Testis (tissue), 3 donors: Measurements from ENCODE around the gene HFM1. TPM values are rescaled to one million over a fixed set of nuclear protein-coding genes. Genes with fewer than 3 reads are reported as not detected.
"Not testable (repeated sequence)": the region's sequence is repeated elsewhere in the genome, so short reads cannot be mapped to it uniquely, and the experiment has no call there.

Source experiments
- DNase-seq: peaks from one replicate; pipeline ENCODE4 v3.0.0-alpha.2; 2019
- H3K27ac ChIP-seq, 2 donors: fragments of 200-600 bp; sonication (generic); one replicate each; pipeline ENCODE4 v1.5.1; 2019
- H3K27me3 ChIP-seq: fragments of 200-600 bp; sonication (generic); one replicate; pipeline ENCODE4 v1.5.1; 2019
- H3K36me3 ChIP-seq: fragments of 200-600 bp; sonication (generic); one replicate; pipeline ENCODE4 v1.5.1; 2017; ENCODE audit warnings: low read depth; ENCODE audit errors: missing control alignments
- H3K4me1 ChIP-seq: fragments of 200-600 bp; sonication (generic); one replicate; pipeline ENCODE4 v1.5.1; 2019
- H3K4me3 ChIP-seq, 2 donors: fragments of 200-600 bp; sonication (generic); one replicate each; pipeline ENCODE4 v1.5.1; 2017 to 2019
- H3K9me3 ChIP-seq: fragments of 200-600 bp; sonication (generic); one replicate; pipeline ENCODE4 v1.5.1; 2017
- CTCF ChIP-seq, 3 experiments: fragments of 450-650 bp in 2 of 3; fragments of 200-600 bp in 1 of 3; sonication (generic) in 1 of 3; IDR thresholded peaks; one replicate each; pipeline ENCODE4 v1.5.1; 2016 to 2019; ENCODE audit warnings: antibody characterized with exemption in 3 of 3, mild to moderate bottlenecking in 2 of 3, moderate library complexity in 1 of 3
- POLR2A ChIP-seq: fragments of 450-650 bp; IDR thresholded peaks from one replicate; pipeline ENCODE4 v1.6.1; 2017; ENCODE audit warnings: antibody characterized with exemption, mild to moderate bottlenecking, moderate library complexity
- WGBS, 2 donors: methylation state at CpG; one replicate each; pipeline ENCODE4 v1.1.5; 2018; 5-methylcytosine and 5-hydroxymethylcytosine counted together
- intact Hi-C: fragments of 100-400 bp; cut with DNase I; formaldehyde crosslinking; loops from one replicate; pipeline ENCODE4 v1.15.1; 2023; ENCODE audit warnings: low total_unique reads
- polyA plus RNA-seq: library from polyadenylated mRNA; stranded (reverse); fragments of 350-450 nt; fragmentation: Illumina TruSeq; extraction: RNeasy Lipid Tissue Mini Kit (QIAGEN cat#74804); gene quantifications from one replicate; pipeline ENCODE4 v1.2.3, GENCODE V29; 2014; ENCODE audit warnings: low read depth, low replicate concordance; ENCODE audit not compliant: insufficient read depth
- total RNA-seq, 2 donors: library from RNA; depleted of rRNA; stranded (reverse); fragments of >200 nt; gene quantifications; one replicate each; pipeline ENCODE4 v1.2.3, GENCODE V29; 2016

HFM1 gene
- total and polyA plus RNA-seq, 3 donors from 2014 or later, result 12.6 to 27.1 (median 20.5) TPM

GRCh38 chr1:91440847-91441246 is 36.2 kb upstream of the HFM1 start:
- no peak for DNase-seq
- no peak for TF ChIP-seq CTCF (IDR thresholded peaks at IDR 0.05)
- TF ChIP-seq POLR2A, result no peak
- Histone ChIP-seq H3K9me3 (no peaks in the 10 kb centered on the region), H3K4me3 (no peak overlapping the region), H3K4me1 (no peaks in the 10 kb centered on the region), H3K27ac (no peak overlapping the region), H3K36me3 (no peaks in the 10 kb centered on the region), H3K27me3 (no peaks in the 10 kb centered on the region)
- intact Hi-C loops, result no loop called here
- WGBS, 2 donors, result 77 to 96% methylated on average over 1 of the region's 1 CpG

- Histone ChIP-seq H3K27me3 (no peaks in the 10 kb centered on the region), H3K4me3 (no peak overlapping the region), H3K9me3 (no peaks in the 10 kb centered on the region), H3K27ac (no peak overlapping the region), H3K4me1 (no peaks in the 10 kb centered on the region), H3K36me3 (no peaks in the 10 kb centered on the region)
- TF ChIP-seq POLR2A, result no peak
- no peak for TF ChIP-seq CTCF (IDR thresholded peaks at IDR 0.05)
- intact Hi-C loops, result no loop called here
- DNase-seq, result no peak
Measured at GRCh38 chr1:91439016-91439415, 34.4 kb upstream of the HFM1 start.

DNA sequence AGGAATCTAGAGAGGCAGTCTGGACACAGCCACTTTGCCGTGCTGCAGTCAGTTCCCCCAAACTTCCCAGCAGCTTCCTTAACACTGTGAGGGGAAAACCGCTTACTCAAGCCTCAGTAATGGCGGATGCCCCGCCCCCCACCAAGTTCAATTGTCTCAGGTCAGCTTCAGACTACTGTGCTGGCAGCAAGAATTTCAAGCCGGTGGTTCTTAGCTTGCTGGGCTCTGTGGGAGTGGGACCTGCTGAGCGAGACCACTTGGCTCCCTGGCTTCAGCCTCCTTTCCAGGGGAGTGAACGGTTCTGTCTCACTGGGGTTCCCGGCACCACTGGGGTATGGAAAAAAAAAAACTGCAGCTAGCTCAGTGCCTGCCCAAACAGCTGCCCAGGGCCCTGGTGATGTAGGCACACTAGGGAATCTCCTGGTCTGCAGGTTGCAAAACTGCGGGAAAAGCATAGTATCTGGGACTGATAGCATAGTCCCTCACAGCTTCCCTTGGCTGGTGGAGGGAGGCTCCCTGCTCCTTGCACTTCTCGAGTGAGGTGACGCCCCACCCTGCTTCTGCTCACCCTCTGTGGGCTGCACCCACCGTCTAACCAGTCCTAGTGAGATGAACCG is 23.7 kb upstream of the HFM1 start:
- TF ChIP-seq CTCF (IDR thresholded peaks at IDR 0.05), result no peak
- no peak for TF ChIP-seq POLR2A
- Histone ChIP-seq H3K27ac (no peak overlapping the region), H3K4me1 (no peaks in the 10 kb centered on the region), H3K4me3 (no peak overlapping the region), H3K27me3 (no peaks in the 10 kb centered on the region), H3K36me3 (no peaks in the 10 kb centered on the region), H3K9me3 (no peaks in the 10 kb centered on the region)
- 73 to 89% methylated on average over 8 to 13 of the region's 13 CpGs for WGBS, 2 donors
- intact Hi-C loops, result no loop called here
- no peak for DNase-seq

- no peaks in the 10 kb centered on the region for H3K36me3 ChIP-seq
- intact Hi-C loops, result no loop called here
- H3K27me3 ChIP-seq, result no peaks in the 10 kb centered on the region
- H3K4me3 ChIP-seq, result no peak overlapping the region
- TF ChIP-seq CTCF (IDR thresholded peaks at IDR 0.05) (no peak), POLR2A (no peak)
- 63 to 76% methylated on average over 5 to 13 of the region's 13 CpGs for WGBS, 2 donors
- no peaks in the 10 kb centered on the region for H3K4me1 ChIP-seq
- DNase-seq, result no peak
- no peak overlapping the region for H3K27ac ChIP-seq
- no peaks in the 10 kb centered on the region for H3K9me3 ChIP-seq
Measured at GRCh38 chr1:91427741-91428140, 23.1 kb upstream of the HFM1 start.

DNA sequence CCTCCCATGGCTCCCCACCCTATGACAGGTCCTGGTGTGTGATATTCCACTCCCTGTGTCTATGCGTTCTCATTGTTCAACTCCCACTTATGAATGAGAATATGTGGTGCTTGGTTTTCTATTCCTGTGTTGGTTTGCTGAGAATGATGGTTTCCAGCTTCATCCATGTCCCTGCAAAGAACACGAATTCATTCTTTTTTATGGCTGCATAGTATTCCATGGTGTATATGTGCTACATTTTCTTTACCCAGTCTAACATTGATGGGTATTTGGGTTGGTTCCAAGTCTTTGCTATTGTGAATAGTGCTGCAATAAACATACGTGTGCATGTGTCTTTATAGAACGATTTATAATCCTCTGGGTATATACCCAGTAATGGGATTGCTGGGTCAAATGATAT is 17.9 kb upstream of the HFM1 start:
- DNase-seq, H3K9me3 ChIP-seq, intact Hi-C loops, H3K27me3 ChIP-seq, H3K4me3 ChIP-seq, H3K36me3 ChIP-seq, H3K4me1 ChIP-seq, H3K27ac ChIP-seq: not testable (repeated sequence)
- WGBS, 2 donors, result 87 to 92% methylated on average over 4 of the region's 4 CpGs
